Measurements from ENCODE around the gene CAB39L. TPM values are rescaled to one million over a fixed set of nuclear protein-coding genes. Genes with fewer than 3 reads are reported as not detected.

The CAB39L gene
- polyA plus RNA-seq, 1 of the 3 experiments (the other 2 are of a cell fraction), result 2.6 TPM

DNA sequence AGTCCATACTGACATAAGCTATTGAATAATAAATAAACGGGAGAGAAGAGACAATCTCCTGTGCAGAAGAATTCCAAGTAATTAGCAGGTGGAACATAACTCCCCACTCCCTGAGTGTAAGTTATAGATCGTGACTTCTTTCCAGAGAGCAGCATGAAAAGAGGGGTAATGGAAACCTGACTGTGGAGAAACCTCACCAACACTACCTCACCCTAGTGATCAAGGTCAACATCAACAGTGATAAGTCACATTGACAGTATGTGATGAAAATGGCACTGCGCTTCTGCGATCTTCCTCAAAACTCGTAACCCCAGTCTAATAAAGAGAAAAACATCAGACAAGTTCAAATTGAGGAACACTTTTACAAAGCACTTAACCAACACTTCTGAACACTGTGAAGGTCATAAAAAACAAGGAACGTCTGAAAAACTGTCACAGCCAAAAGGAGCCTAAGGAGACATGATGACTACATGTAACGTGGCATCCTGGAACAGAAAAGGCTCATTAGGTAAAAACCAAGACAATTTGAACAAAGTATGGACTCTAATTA, 19.8 kb downstream of the CAB39L start:
- DNase-seq, result no peak
- H3K79me2 ChIP-seq (ENCODE audit: insufficient read depth), result no peaks in the 10 kb centered on the region
- ChIA-PET CTCF (no interaction called here), POLR2A (no interaction called here)
- no peak overlapping the region for H3K4me2 ChIP-seq
- H4K20me1 ChIP-seq (ENCODE audit: insufficient read depth), result no peaks in the 10 kb centered on the region
- no peak overlapping the region for H2AFZ ChIP-seq (ENCODE audit: low read depth)
- H3K9me2 ChIP-seq, result no peaks in the 10 kb centered on the region
- no peaks in the 10 kb centered on the region for H3K27me3 ChIP-seq (ENCODE audit: insufficient read depth)
- H3K27ac ChIP-seq (ENCODE audit: low read depth in 2 of 2, low read length in 1 of 2), result no peak overlapping the region
- TF ChIP-seq MXI1 (IDR thresholded peaks at IDR 0.05; ENCODE audit: low read depth, low read length), result no peak
- TF ChIP-seq ELF1 (IDR thresholded peaks at IDR 0.05), result no peak
- TF ChIP-seq PBX3 (IDR thresholded peaks at IDR 0.05), result no peak
- WGBS (ENCODE audit: low lambda C conversion rate), result 96% methylated on average over 7 of the region's 7 CpGs
- no peak overlapping the region for H3K9ac ChIP-seq
- no peaks in the 10 kb centered on the region for H3K4me1 ChIP-seq (ENCODE audit: control insufficient read depth in 1 of 2, insufficient read depth in 2 of 2, low read depth in 1 of 2, low read length in 1 of 2)
- no peaks in the 10 kb centered on the region for H3K9me3 ChIP-seq
- H3K4me3 ChIP-seq (ENCODE audit: low read depth in 2 of 2, low read length in 1 of 2), result no peak overlapping the region
- H3F3A ChIP-seq (replicated peaks; ENCODE audit: insufficient read depth), result peaks cover 7% of the 10 kb centered on the region
- peaks cover 0 to 6% of the 10 kb centered on the region in 2 experiments for H3K36me3 ChIP-seq (replicated peaks in 1 of 2; ENCODE audit: control insufficient read depth in 1 of 2, insufficient read depth in 2 of 2, low read length in 1 of 2)

DNA sequence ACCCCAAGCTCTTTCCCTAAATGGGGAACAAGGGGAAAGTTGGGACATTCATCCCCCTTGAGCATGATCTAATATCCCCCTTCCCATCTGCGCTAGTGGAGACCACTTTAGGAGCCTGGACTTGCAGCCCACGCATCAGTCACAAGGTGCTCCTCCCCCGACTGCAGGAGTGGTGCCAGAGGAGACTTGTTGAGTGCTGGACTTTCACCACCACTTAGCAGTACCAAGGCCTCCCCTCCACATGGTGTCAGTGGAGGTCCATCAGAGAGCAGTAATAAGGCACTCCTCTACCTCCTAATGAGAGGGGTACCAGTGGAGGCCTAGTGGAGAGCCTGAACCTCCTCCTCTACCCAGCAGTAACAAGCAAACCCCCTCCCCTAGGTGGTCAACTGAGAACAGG, 22.5 kb downstream of the CAB39L start:
- Histone ChIP-seq H3K27ac (ENCODE audit: low read depth in 2 of 2, low read length in 1 of 2) (no peak overlapping the region), H3K9me3 (no peaks in the 10 kb centered on the region), H3K9ac (no peak overlapping the region), H3K4me3 (ENCODE audit: low read depth in 2 of 2, low read length in 1 of 2) (no peak overlapping the region), H3K79me2 (ENCODE audit: insufficient read depth) (no peaks in the 10 kb centered on the region), H3K4me2 (no peak overlapping the region), H3K4me1 (ENCODE audit: control insufficient read depth in 1 of 2, insufficient read depth in 2 of 2, low read depth in 1 of 2, low read length in 1 of 2) (no peaks in the 10 kb centered on the region), H2AFZ (ENCODE audit: low read depth) (no peak overlapping the region), H3K27me3 (ENCODE audit: insufficient read depth) (no peaks in the 10 kb centered on the region), H3K9me2 (no peaks in the 10 kb centered on the region), H3F3A (replicated peaks; ENCODE audit: insufficient read depth) (peaks cover 7% of the 10 kb centered on the region), H3K36me3 (replicated peaks in 1 of 2; ENCODE audit: control insufficient read depth in 1 of 2, insufficient read depth in 2 of 2, low read length in 1 of 2) (peaks cover 0 to 6% of the 10 kb centered on the region in 2 experiments), H4K20me1 (ENCODE audit: insufficient read depth) (no peaks in the 10 kb centered on the region)
- CTCF ChIA-PET, result interaction anchor here (0.7 kb wide), 1 partner anchor 608 kb away, joined by 3 read pairs; no protein-coding TSS in a partner anchor
- DNase-seq, result no peak
- POLR2A ChIA-PET, result no interaction called here
- TF ChIP-seq FOXJ3 (CRISPR knock-in tag; IDR thresholded peaks at IDR 0.05) (no peak), RAD21 (IDR thresholded peaks at IDR 0.05; ENCODE audit: low read length) (0 out of 2 replicates have a peak, but pooled peaks have one; percentile 18), RFX5 (IDR thresholded peaks at IDR 0.05; ENCODE audit: low read length) (no peak)
- WGBS (ENCODE audit: low lambda C conversion rate), result no CpG with 5 or more reads among the region's 3 CpGs

GRCh38 chr13:49419276-49419675, 24.6 kb downstream of the CAB39L start:
- TF ChIP-seq RXRA (IDR thresholded peaks at IDR 0.05; ENCODE audit: borderline replicate concordance, low read depth), result no peak
- TF ChIP-seq SIN3A (IDR thresholded peaks at IDR 0.05; ENCODE audit: borderline replicate concordance, low read depth, low read length), result no peak
- TF ChIP-seq CHD2 (IDR thresholded peaks at IDR 0.05; ENCODE audit: low read length, partially characterized antibody), result no peak
- WGBS (ENCODE audit: low lambda C conversion rate), result 92% methylated on average over 3 of the region's 3 CpGs
- no peak overlapping the region for H3K27ac ChIP-seq (ENCODE audit: low read depth in 2 of 2, low read length in 1 of 2)
- no peaks in the 10 kb centered on the region for H3K9me2 ChIP-seq
- no peaks in the 10 kb centered on the region for H3K79me2 ChIP-seq (ENCODE audit: insufficient read depth)
- DNase-seq, result no peak
- no peaks in the 10 kb centered on the region for H3F3A ChIP-seq (replicated peaks; ENCODE audit: insufficient read depth)
- CTCF ChIA-PET, result interaction anchor here (1.2 kb wide), 1 partner anchor 18 kb away, joined by 3 read pairs; no protein-coding TSS in a partner anchor
- no peak overlapping the region for H3K4me2 ChIP-seq
- POLR2A ChIA-PET, result no interaction called here
- H2AFZ ChIP-seq (ENCODE audit: low read depth), result no peak overlapping the region
- peaks cover 0 to 6% of the 10 kb centered on the region in 2 experiments for H3K36me3 ChIP-seq (replicated peaks in 1 of 2; ENCODE audit: control insufficient read depth in 1 of 2, insufficient read depth in 2 of 2, low read length in 1 of 2)
- peak overlapping the region in 1 of 2 experiments; percentile 15; a peak in 1 of 4 replicates for H3K4me3 ChIP-seq (ENCODE audit: low read depth in 2 of 2, low read length in 1 of 2)
- no peak overlapping the region for H3K9ac ChIP-seq
- no peaks in the 10 kb centered on the region for H3K27me3 ChIP-seq (ENCODE audit: insufficient read depth)
- no peaks in the 10 kb centered on the region for H4K20me1 ChIP-seq (ENCODE audit: insufficient read depth)
- no peaks in the 10 kb centered on the region for H3K4me1 ChIP-seq (ENCODE audit: control insufficient read depth in 1 of 2, insufficient read depth in 2 of 2, low read depth in 1 of 2, low read length in 1 of 2)
- H3K9me3 ChIP-seq, result no peaks in the 10 kb centered on the region
